GDM1 (cell line): ENCODE measurements around the gene TSSK6.

Source experiments
- DNase-seq: peaks from one replicate; lab custom pipeline; 2025; lab: John Stamatoyannopoulos, UW

Gene TSSK6

GRCh38 chr19:19464339-19465098 lies 50.8 kb downstream of the TSSK6 start:
- no peak for DNase-seq
